ENCODE measurements around the gene GPS2. TPM values are rescaled to one million over a fixed set of nuclear protein-coding genes. Genes with fewer than 3 reads are reported as not detected.

The GPS2 gene
- total RNA-seq, 1 donor from 2014 or later: 48.2 TPM

DNA sequence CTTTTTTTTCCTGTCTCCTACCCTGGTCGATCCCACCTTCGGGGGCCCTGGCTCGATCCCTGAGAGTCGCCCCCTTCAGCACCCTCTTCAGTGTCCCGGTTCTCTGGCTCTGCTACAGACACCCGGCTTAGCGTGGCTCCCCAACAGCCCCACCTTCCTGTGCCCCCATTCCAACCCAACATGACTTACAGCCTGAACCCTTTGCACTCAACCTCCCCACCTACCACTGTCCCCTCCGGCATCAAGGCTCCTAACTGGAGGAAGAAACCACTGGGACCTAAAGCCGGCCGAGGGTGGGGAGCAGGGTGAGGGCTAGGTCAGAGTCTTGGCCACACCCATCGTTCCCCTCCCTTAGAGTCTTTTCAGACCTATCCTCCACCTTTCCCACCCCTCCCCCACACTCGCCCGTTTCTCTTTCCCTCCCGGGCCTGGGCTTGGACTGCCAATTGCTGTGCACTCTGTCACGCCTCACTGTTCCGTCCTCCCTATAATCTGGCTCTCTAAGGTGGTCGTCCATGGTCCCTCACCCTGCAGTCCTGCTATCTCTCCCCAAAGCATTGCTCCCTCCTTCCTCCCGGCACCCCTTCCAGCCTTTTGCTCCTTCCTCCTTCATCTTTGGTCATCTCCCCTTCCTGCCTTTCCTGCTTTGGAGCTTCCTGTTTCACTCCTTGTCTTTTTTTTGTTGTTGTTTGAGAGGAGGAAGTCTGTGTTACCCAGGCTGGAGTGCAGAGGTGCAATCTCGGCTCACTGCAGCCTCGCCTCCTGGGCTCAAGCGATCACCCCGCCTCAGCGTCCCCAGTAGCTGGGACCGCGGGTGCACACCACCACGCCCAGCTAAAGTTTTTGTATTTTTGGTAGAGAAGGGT lies 52.0 kb downstream of the GPS2 start:
- DNase-seq (ENCODE audit: extremely low read depth, low read depth, low spot score): no peak

Other genes starting within 250 kb of the GPS2 start
- not detected in 2 replicates for gene CLEC10A, start 235.1 kb downstream of the GPS2 start, total RNA-seq
- not detected in 2 replicates for gene ASGR2, start 200.5 kb downstream of the GPS2 start, total RNA-seq
- gene ASGR1, start 136.0 kb downstream of the GPS2 start, total RNA-seq: 2.6 and 5.4 TPM in 2 replicates
- 10.8 and 22.3 TPM in 2 replicates for gene DLG4, start 95.5 kb downstream of the GPS2 start, total RNA-seq
- gene ACADVL, start 95.4 kb downstream of the GPS2 start, total RNA-seq: 252 and 369 TPM in 2 replicates
- 36.9 and 41.6 TPM in 2 replicates for gene DVL2, start 80.8 kb downstream of the GPS2 start, total RNA-seq
- 42.9 and 53.0 TPM in 2 replicates for gene PHF23, start 75.9 kb downstream of the GPS2 start, total RNA-seq
- 548 and 565 TPM in 2 replicates for gene GABARAP, start 72.9 kb downstream of the GPS2 start, total RNA-seq
- gene CTDNEP1, start 63.6 kb downstream of the GPS2 start, total RNA-seq: 55.4 and 73.5 TPM in 2 replicates
- gene ELP5, start 63.1 kb downstream of the GPS2 start, total RNA-seq: 27.5 and 27.7 TPM in 2 replicates
- gene CLDN7, start 52.9 kb downstream of the GPS2 start, total RNA-seq: 1.9 and 2.1 TPM in 2 replicates
- not detected in 2 replicates for gene SLC2A4, start 33.6 kb downstream of the GPS2 start, total RNA-seq
- not detected in 2 replicates for gene YBX2, start 20.7 kb downstream of the GPS2 start, total RNA-seq
- 432 and 433 TPM in 2 replicates for gene EIF5A, start 7.7 kb downstream of the GPS2 start, total RNA-seq
- gene NEURL4, start 14.0 kb upstream of the GPS2 start, total RNA-seq: 15.5 and 16.4 TPM in 2 replicates
- gene ACAP1, start 21.2 kb upstream of the GPS2 start, total RNA-seq: 53.1 TPM in 1 of 2 replicates, not detected in the other
- 7.1 and 8.5 TPM in 2 replicates for gene KCTD11, start 36.8 kb upstream of the GPS2 start, total RNA-seq
- gene TMEM95, start 39.8 kb upstream of the GPS2 start, total RNA-seq: not detected in 2 replicates
- gene TNK1, start 65.7 kb upstream of the GPS2 start, total RNA-seq: 0.19 and 0.23 TPM in 2 replicates
- 74.1 and 82.8 TPM in 2 replicates for gene PLSCR3, start 79.2 kb upstream of the GPS2 start, total RNA-seq
- 56.7 and 73.7 TPM in 2 replicates for gene TMEM256, start 88.7 kb upstream of the GPS2 start, total RNA-seq
- 15.7 and 21.7 TPM in 2 replicates for gene NLGN2, start 92.5 kb upstream of the GPS2 start, total RNA-seq
- not detected in 2 replicates for gene SPEM1, start 105.0 kb upstream of the GPS2 start, total RNA-seq
- gene SPEM2, start 110.3 kb upstream of the GPS2 start, total RNA-seq: not detected in 2 replicates
- gene SPEM3, start 113.5 kb upstream of the GPS2 start, total RNA-seq: not detected in 2 replicates
- 11.6 and 15.4 TPM in 2 replicates for gene TMEM102, start 120.1 kb upstream of the GPS2 start, total RNA-seq
- gene FGF11, start 124.2 kb upstream of the GPS2 start, total RNA-seq: 0.44 and 0.88 TPM in 2 replicates
- gene CHRNB1, start 129.7 kb upstream of the GPS2 start, total RNA-seq: 5.7 and 9.6 TPM in 2 replicates
- gene ZBTB4, start 164.3 kb upstream of the GPS2 start, total RNA-seq: 41.8 and 43.9 TPM in 2 replicates
- not detected in 2 replicates for gene SLC35G6, start 166.1 kb upstream of the GPS2 start, total RNA-seq
- gene POLR2A, start 169.0 kb upstream of the GPS2 start, total RNA-seq: 81.5 and 124 TPM in 2 replicates
- 30.3 and 38.2 TPM in 2 replicates for gene TNFSF12, start 233.7 kb upstream of the GPS2 start, total RNA-seq
- 1.5 and 6.7 TPM in 2 replicates for gene TNFSF13, start 243.4 kb upstream of the GPS2 start, total RNA-seq
- gene SENP3, start 246.6 kb upstream of the GPS2 start, total RNA-seq: 60.7 and 79.5 TPM in 2 replicates